Astrocyte (in vitro differentiated cells and primary cell): ENCODE measurements around the gene FAM83E. TPM values are rescaled to one million over a fixed set of nuclear protein-coding genes. Genes with fewer than 3 reads are reported as not detected.

ENCODE experiments used
- DNase-seq: peaks from one replicate; pipeline ENCODE4 v3.0.0-alpha.2; 2010; ENCODE audit warnings: low read depth
- FAIRE-seq: peaks from 2 replicates; lab custom pipeline; 2011; peaks lifted over from hg19 to GRCh38; lab: Jason Lieb, UNC
- H2AFZ ChIP-seq: 2 replicates; pipeline ENCODE4 v1.6.0; 2012; ENCODE audit warnings: low read depth, low read length, inconsistent platforms
- H3K27ac ChIP-seq: 2 replicates; pipeline ENCODE4 v1.5.1; 2011; ENCODE audit warnings: low read depth, low read length, inconsistent platforms
- H3K27me3 ChIP-seq: 2 replicates; pipeline ENCODE4 v1.6.0; 2011; ENCODE audit warnings: low read length, inconsistent platforms; ENCODE audit not compliant: insufficient read depth
- H3K36me3 ChIP-seq: 2 replicates; pipeline ENCODE4 v1.5.1; 2011; ENCODE audit warnings: low read length, inconsistent platforms; ENCODE audit not compliant: insufficient read depth
- H3K4me1 ChIP-seq: 2 replicates; pipeline ENCODE4 v1.5.1; 2011; ENCODE audit warnings: low read length, inconsistent platforms; ENCODE audit not compliant: insufficient read depth
- H3K4me2 ChIP-seq: 2 replicates; pipeline ENCODE4 v1.6.0; 2012; ENCODE audit warnings: low read length, inconsistent platforms
- H3K4me3 ChIP-seq: 2 replicates; pipeline ENCODE4 v1.5.1; 2011; ENCODE audit warnings: low read depth, mild to moderate bottlenecking, low read length, inconsistent platforms; ENCODE audit not compliant: insufficient read depth
- H3K79me2 ChIP-seq: 2 replicates; pipeline ENCODE4 v1.6.0; 2012; ENCODE audit warnings: mild to moderate bottlenecking, low read length, inconsistent platforms; ENCODE audit not compliant: insufficient read depth
- H3K9ac ChIP-seq: 2 replicates; pipeline ENCODE4 v1.6.0; 2012; ENCODE audit warnings: mild to moderate bottlenecking, low read length, inconsistent platforms
- H3K9me3 ChIP-seq: 2 replicates; pipeline ENCODE4 v1.5.1; 2012; ENCODE audit warnings: low read depth, mild to moderate bottlenecking, low read length, inconsistent platforms; ENCODE audit not compliant: insufficient read depth
- H4K20me1 ChIP-seq: 2 replicates; pipeline ENCODE4 v1.6.0; 2012; ENCODE audit warnings: low read length, inconsistent platforms; ENCODE audit not compliant: insufficient read depth
- H3K27ac Mint-ChIP-seq: one replicate; pipeline ENCODE4 v1.8.0; 2021; ENCODE audit warnings: mild to moderate bottlenecking, mixed read lengths; ENCODE audit not compliant: unreplicated experiment
- H3K27me3 Mint-ChIP-seq: one replicate; pipeline ENCODE4 v1.8.0; 2021; ENCODE audit warnings: low read depth, mixed read lengths; ENCODE audit not compliant: unreplicated experiment
- H3K36me3 Mint-ChIP-seq: one replicate; pipeline ENCODE4 v1.8.0; 2021; ENCODE audit warnings: low read depth, mixed read lengths; ENCODE audit not compliant: unreplicated experiment
- H3K4me1 Mint-ChIP-seq: one replicate; pipeline ENCODE4 v1.8.0; 2021; ENCODE audit warnings: low read depth, mixed read lengths; ENCODE audit not compliant: unreplicated experiment
- H3K4me3 Mint-ChIP-seq: one replicate; pipeline ENCODE4 v1.8.0; 2021; ENCODE audit warnings: mild to moderate bottlenecking, moderate library complexity, mixed read lengths; ENCODE audit not compliant: unreplicated experiment
- H3K9me3 Mint-ChIP-seq: one replicate; pipeline ENCODE4 v1.8.0; 2021; ENCODE audit warnings: mild to moderate bottlenecking, mixed read lengths; ENCODE audit not compliant: unreplicated experiment
- EZH2 ChIP-seq: IDR thresholded peaks from 2 replicates; pipeline ENCODE4 v1.6.1; 2012; ENCODE audit warnings: mild to moderate bottlenecking, low read length, inconsistent platforms; ENCODE audit not compliant: insufficient read depth
- total RNA-seq: library from RNA; stranded (reverse); gene quantifications from 2 replicates; pipeline ENCODE4 v1.2.1, GENCODE V29; 2021
- TF ChIP-seq, protein P1 (sequence below): IDR thresholded peaks from 2 replicates; pipeline ENCODE4 v1.5.1; 2011; ENCODE audit warnings: low read depth, mild to moderate bottlenecking, inconsistent platforms, low read length, moderate library complexity; ENCODE audit not compliant: insufficient read depth

FAM83E gene
- total RNA-seq, 1 donor from 2014 or later, result 1.7 TPM

DNA sequence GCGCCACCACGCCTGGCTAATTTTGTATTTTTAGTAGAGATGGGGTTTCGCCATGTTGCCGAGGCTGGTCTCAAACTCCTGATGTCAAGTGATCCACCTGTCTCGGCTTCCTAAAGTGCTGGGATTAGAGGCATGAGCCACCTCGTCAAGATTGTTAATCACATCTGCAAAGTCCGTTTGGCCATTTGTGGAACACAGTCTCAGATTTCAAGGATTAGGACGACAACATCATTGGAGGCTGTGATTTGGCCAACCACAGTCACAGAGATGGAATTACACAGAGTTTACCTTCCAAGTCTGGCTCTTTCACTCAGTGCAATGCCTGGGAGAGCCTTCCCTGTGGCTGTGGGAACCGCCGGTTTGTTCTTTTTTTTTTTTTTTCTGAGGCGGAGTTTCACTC is 45.1 kb downstream of the FAM83E start:
- Mint-ChIP-seq H3K27ac (no peak overlapping the region), H3K4me3 (no peak overlapping the region), H3K36me3 (no peaks in the 10 kb centered on the region), H3K27me3 (peaks cover 7% of the 10 kb centered on the region), H3K9me3 (no peaks in the 10 kb centered on the region), H3K4me1 (peaks cover 9% of the 10 kb centered on the region)
- H3K9me3 ChIP-seq, result no peaks in the 10 kb centered on the region
- no peaks in the 10 kb centered on the region for H3K27me3 ChIP-seq
- H3K9ac ChIP-seq, result no peak overlapping the region
- no peaks in the 10 kb centered on the region for H3K79me2 ChIP-seq
- no peak overlapping the region for H3K4me3 ChIP-seq
- H3K4me1 ChIP-seq, result peaks cover 12% of the 10 kb centered on the region
- peak; percentile 57 for DNase-seq
- no peaks in the 10 kb centered on the region for H3K36me3 ChIP-seq
- no peak overlapping the region for H2AFZ ChIP-seq
- H4K20me1 ChIP-seq, result no peaks in the 10 kb centered on the region
- no peak for TF ChIP-seq EZH2
- TF ChIP-seq, protein P1, sequence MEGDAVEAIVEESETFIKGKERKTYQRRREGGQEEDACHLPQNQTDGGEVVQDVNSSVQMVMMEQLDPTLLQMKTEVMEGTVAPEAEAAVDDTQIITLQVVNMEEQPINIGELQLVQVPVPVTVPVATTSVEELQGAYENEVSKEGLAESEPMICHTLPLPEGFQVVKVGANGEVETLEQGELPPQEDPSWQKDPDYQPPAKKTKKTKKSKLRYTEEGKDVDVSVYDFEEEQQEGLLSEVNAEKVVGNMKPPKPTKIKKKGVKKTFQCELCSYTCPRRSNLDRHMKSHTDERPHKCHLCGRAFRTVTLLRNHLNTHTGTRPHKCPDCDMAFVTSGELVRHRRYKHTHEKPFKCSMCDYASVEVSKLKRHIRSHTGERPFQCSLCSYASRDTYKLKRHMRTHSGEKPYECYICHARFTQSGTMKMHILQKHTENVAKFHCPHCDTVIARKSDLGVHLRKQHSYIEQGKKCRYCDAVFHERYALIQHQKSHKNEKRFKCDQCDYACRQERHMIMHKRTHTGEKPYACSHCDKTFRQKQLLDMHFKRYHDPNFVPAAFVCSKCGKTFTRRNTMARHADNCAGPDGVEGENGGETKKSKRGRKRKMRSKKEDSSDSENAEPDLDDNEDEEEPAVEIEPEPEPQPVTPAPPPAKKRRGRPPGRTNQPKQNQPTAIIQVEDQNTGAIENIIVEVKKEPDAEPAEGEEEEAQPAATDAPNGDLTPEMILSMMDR, result no peak
- no peak overlapping the region for H3K27ac ChIP-seq
- no peak overlapping the region for H3K4me2 ChIP-seq
- no peak for FAIRE-seq

DNA sequence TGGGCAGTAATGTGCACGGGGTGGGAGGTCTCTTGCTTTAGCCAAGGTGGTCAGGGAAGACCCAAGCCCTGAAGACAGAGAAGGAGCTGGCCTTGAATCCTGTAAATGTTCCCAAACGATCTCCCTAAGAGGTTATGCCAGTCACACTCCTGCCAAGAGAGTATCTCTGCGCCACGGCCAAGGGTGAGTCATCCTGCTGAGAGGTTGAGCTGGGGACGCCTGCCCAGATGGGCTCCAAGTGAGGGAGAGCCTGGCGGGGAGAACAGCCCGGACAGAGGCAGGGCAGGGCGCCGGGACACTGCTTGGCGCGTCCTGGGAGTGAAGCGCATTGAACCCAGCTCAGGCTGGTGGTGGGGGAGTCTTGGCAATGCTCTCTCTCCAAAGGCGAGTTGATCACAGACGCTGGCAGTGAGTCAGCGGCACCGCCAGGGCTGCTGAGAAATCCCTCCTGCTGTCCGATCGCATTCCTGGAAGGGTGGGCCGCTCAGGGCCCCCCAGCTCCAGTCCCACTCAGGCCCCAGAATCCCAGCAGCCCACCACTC is 46.5 kb downstream of the FAM83E start:
- no peaks in the 10 kb centered on the region for H4K20me1 ChIP-seq
- H3K4me2 ChIP-seq, result peak overlapping the region; percentile 79
- no peaks in the 10 kb centered on the region for H3K36me3 ChIP-seq
- Mint-ChIP-seq H3K4me1 (peaks cover 9% of the 10 kb centered on the region), H3K27ac (no peak overlapping the region), H3K36me3 (no peaks in the 10 kb centered on the region), H3K27me3 (peaks cover 4% of the 10 kb centered on the region), H3K9me3 (no peaks in the 10 kb centered on the region), H3K4me3 (no peak overlapping the region)
- H3K9me3 ChIP-seq, result no peaks in the 10 kb centered on the region
- FAIRE-seq (no peak), DNase-seq (peak; percentile 85)
- H3K4me1 ChIP-seq, result peaks cover 12% of the 10 kb centered on the region
- H3K27ac ChIP-seq, result peak overlapping the region; percentile 37
- no peaks in the 10 kb centered on the region for H3K79me2 ChIP-seq
- no peaks in the 10 kb centered on the region for H3K27me3 ChIP-seq
- peak overlapping the region; percentile 83 for H2AFZ ChIP-seq
- no peak for TF ChIP-seq EZH2
- TF ChIP-seq, protein P1, result no peak
- H3K4me3 ChIP-seq, result peak overlapping the region; percentile 32
- peak overlapping the region; percentile 69 for H3K9ac ChIP-seq

DNA sequence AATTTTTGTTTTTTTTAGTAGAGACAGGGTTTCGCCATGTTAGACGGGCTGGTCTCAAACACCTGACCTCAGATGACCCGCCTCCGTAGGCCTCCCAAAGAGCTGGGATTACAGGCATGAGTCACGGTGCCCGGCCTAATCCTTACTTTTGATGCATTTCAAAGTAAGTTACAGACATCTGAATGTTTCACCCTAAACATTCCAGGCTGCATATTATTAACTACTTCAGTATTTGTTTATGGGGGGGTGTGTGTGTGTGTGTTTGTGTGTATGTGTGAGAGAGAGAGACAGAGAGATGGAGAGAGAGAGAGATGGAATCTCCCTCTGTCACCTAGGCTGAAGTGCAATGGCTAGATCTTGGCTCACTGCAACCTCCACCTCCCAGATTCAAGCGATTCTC is 49.8 kb downstream of the FAM83E start:
- FAIRE-seq (no peak), DNase-seq (peak; percentile 35)
- H4K20me1 ChIP-seq, result no peaks in the 10 kb centered on the region
- H3K9me3 Mint-ChIP-seq, result no peaks in the 10 kb centered on the region
- H3K27me3 ChIP-seq, result no peaks in the 10 kb centered on the region
- no peaks in the 10 kb centered on the region for H3K9me3 ChIP-seq
- peaks cover 12% of the 10 kb centered on the region for H3K4me1 ChIP-seq
- H3K36me3 Mint-ChIP-seq, result no peaks in the 10 kb centered on the region
- peaks cover 4% of the 10 kb centered on the region for H3K27me3 Mint-ChIP-seq
- no peaks in the 10 kb centered on the region for H3K36me3 ChIP-seq
- no peak overlapping the region for H3K4me3 ChIP-seq
- no peak overlapping the region for H3K4me2 ChIP-seq
- no peak overlapping the region for H3K27ac ChIP-seq
- TF ChIP-seq, protein P1, result no peak
- TF ChIP-seq EZH2, result no peak
- no peak overlapping the region for H2AFZ ChIP-seq
- H3K27ac Mint-ChIP-seq, result no peak overlapping the region
- H3K4me1 Mint-ChIP-seq, result peaks cover 9% of the 10 kb centered on the region
- no peak overlapping the region for H3K9ac ChIP-seq
- H3K79me2 ChIP-seq, result no peaks in the 10 kb centered on the region
- H3K4me3 Mint-ChIP-seq, result no peak overlapping the region
